CD4-positive, CD25-positive, alpha-beta regulatory T cell (primary cell): Measurements from ENCODE around the gene CHURC1. TPM values are rescaled to one million over a fixed set of nuclear protein-coding genes. Genes with fewer than 3 reads are reported as not detected.
A peak's percentile ranks its signal among the peaks of the same experiment; 100 is the strongest.

Experiments used
- ATAC-seq, 2 donors: fragments of 150-1000 bp; cut with Tn5 transposase; one replicate each; pipeline ENCODE4 v1.10.0; 2021; ENCODE audit warnings: low read depth in 2 of 2, moderate number of reproducible peaks in 2 of 2, moderate library complexity in 1 of 2
- DNase-seq, 3 donors: peaks; one replicate each; pipeline versions ENCODE4 v3.0.0 to v3.0.0-alpha.2; 2012 to 2022; ENCODE audit warnings: mixed read lengths in 1 of 3
- H3K27ac ChIP-seq: one replicate; pipeline ENCODE4 v1.7.0; 2013; ENCODE audit warnings: mild to moderate bottlenecking, low read length; ENCODE audit not compliant: insufficient read depth, poor library complexity, severe bottlenecking
- H3K27me3 ChIP-seq: one replicate; pipeline ENCODE4 v1.7.0; 2013; ENCODE audit warnings: low read length; ENCODE audit not compliant: control insufficient read depth, insufficient read depth
- H3K36me3 ChIP-seq: one replicate; pipeline ENCODE4 v1.7.0; 2013; ENCODE audit warnings: mild to moderate bottlenecking, low read length, moderate library complexity; ENCODE audit not compliant: control insufficient read depth, insufficient read depth
- H3K4me1 ChIP-seq: 2 replicates; pipeline ENCODE4 v1.7.0; 2013; ENCODE audit warnings: mild to moderate bottlenecking, low read length; ENCODE audit not compliant: insufficient read depth, control insufficient read depth, poor library complexity, severe bottlenecking
- H3K4me3 ChIP-seq: one replicate; pipeline ENCODE4 v1.7.0; 2013; ENCODE audit warnings: low read depth, mild to moderate bottlenecking, low read length, moderate library complexity
- H3K9me3 ChIP-seq, 2 experiments: 1 replicate in 1 of 2; 2 replicates in 1 of 2; pipeline ENCODE4 v1.7.0; 2013; ENCODE audit warnings: low read length in 2 of 2, mild to moderate bottlenecking in 1 of 2, moderate library complexity in 1 of 2; ENCODE audit not compliant: control insufficient read depth in 2 of 2
- H3K27ac Mint-ChIP-seq, 3 donors: one replicate each; pipeline ENCODE4 v1.8.0; 2020 to 2022; ENCODE audit warnings: mild to moderate bottlenecking in 3 of 3, mixed read lengths in 3 of 3, moderate library complexity in 2 of 3
- H3K27me3 Mint-ChIP-seq: one replicate; pipeline ENCODE4 v1.8.0; 2022; ENCODE audit warnings: mild to moderate bottlenecking, mixed read lengths
- H3K36me3 Mint-ChIP-seq: one replicate; pipeline ENCODE4 v1.8.0; 2020; ENCODE audit warnings: mixed read lengths
- H3K4me1 Mint-ChIP-seq, 4 donors: one replicate each; pipeline ENCODE4 v1.8.0; 2020 to 2022; ENCODE audit warnings: mixed read lengths in 4 of 4, mild to moderate bottlenecking in 1 of 4
- H3K4me3 Mint-ChIP-seq, 4 donors: one replicate each; pipeline ENCODE4 v1.8.0; 2020 to 2022; ENCODE audit warnings: mild to moderate bottlenecking in 4 of 4, mixed read lengths in 4 of 4, moderate library complexity in 3 of 4
- H3K9me3 Mint-ChIP-seq, 7 donors: one replicate each; pipeline ENCODE4 v1.8.0; 2020 to 2022; ENCODE audit warnings: mixed read lengths in 7 of 7, mild to moderate bottlenecking in 3 of 7, moderate library complexity in 2 of 7
- polyA plus RNA-seq, 4 donors: library from polyadenylated mRNA; unstranded; fragments of 300-500 nt; fragmentation: Illumina TruSeq; gene quantifications; one replicate each; pipeline ENCODE4 v1.2.3, GENCODE V29; 2021
- total RNA-seq: library from RNA; stranded (reverse); gene quantifications from one replicate; pipeline ENCODE4 v1.2.3, GENCODE V29; 2022

Gene CHURC1
- total and polyA plus RNA-seq, 5 donors from 2014 or later: 95.3 to 228 (median 181) TPM

GRCh38 chr14:64971943-64972791 lies 57.9 kb downstream of the CHURC1 start, which contains the start of gene RAB15:
Gene RAB15 (minus strand): TSS chr14:64972336. CDS start chr14:64972076, 260 bp downstream.
- no peaks in the 10 kb centered on the region for H3K9me3 Mint-ChIP-seq
- peaks cover 5 to 48% (median 11%) of the 10 kb centered on the region in 4 donors for H3K4me1 Mint-ChIP-seq
- Histone ChIP-seq H3K4me3 (peak within 1 kb of the TSS; percentile 48), H3K27me3 (no peaks in the 10 kb centered on the region), H3K36me3 (no peaks in the 10 kb centered on the region), H3K4me1 (peaks cover 18% of the 10 kb centered on the region), H3K9me3 (no peaks in the 10 kb centered on the region), H3K27ac (no peak within 1 kb of the TSS)
- peak; percentile 23 to 38 (median 35) for DNase-seq
- peaks cover 7% of the 10 kb centered on the region for H3K36me3 Mint-ChIP-seq
- peak within 1 kb of the TSS; percentile 86 to 91 (median 90) for H3K4me3 Mint-ChIP-seq
- H3K27me3 Mint-ChIP-seq: peaks cover 7% of the 10 kb centered on the region
- H3K27ac Mint-ChIP-seq: peak within 1 kb of the TSS; percentile 75 to 94 (median 92)
- ATAC-seq: peak; percentile 64 to 65

DNA sequence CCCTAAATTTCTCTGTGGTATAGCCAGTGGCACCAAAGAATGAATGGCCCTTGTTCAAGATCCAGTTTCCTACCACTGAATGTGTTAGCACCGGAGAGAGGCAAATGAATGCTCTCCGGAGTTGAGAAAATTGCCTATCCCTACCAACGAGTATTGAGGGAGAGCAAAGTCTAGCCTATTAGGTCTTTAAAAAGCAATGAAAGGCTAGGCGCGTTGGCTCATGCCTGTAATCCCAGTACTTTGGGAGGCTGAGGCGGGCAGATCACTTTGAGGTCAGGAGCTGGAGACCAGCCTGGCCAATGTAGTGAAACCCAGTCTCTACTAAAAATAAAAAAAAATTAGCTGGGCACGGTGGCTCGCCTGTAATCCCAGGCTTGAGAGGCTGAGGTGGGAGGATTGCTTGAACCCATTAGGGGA lies 58.8 kb downstream of the CHURC1 start:
- Histone ChIP-seq H3K27ac (no peak overlapping the region), H3K36me3 (no peaks in the 10 kb centered on the region), H3K4me3 (peak overlapping the region; percentile 48), H3K9me3 (no peaks in the 10 kb centered on the region), H3K27me3 (no peaks in the 10 kb centered on the region), H3K4me1 (peaks cover 18% of the 10 kb centered on the region)
- H3K9me3 Mint-ChIP-seq: no peaks in the 10 kb centered on the region
- peaks cover 13% of the 10 kb centered on the region for H3K27me3 Mint-ChIP-seq
- peaks cover 5 to 39% (median 11%) of the 10 kb centered on the region in 4 donors for H3K4me1 Mint-ChIP-seq
- DNase-seq: no peak
- peaks cover 3% of the 10 kb centered on the region for H3K36me3 Mint-ChIP-seq
- peak overlapping the region in 2 of 3 donors; percentile 75 to 92 for H3K27ac Mint-ChIP-seq
- ATAC-seq: no peak
- H3K4me3 Mint-ChIP-seq: peak overlapping the region; percentile 86 to 91 (median 90)

GRCh38 chr14:64973826-64974225 lies 59.6 kb downstream of the CHURC1 start:
- H3K27me3 ChIP-seq: no peaks in the 10 kb centered on the region
- no peak for ATAC-seq
- no peak overlapping the region for H3K27ac ChIP-seq
- Mint-ChIP-seq H3K27me3 (peaks cover 13% of the 10 kb centered on the region), H3K9me3 (no peaks in the 10 kb centered on the region), H3K4me3 (peak overlapping the region in 1 of 4 donors; percentile 83), H3K36me3 (no peaks in the 10 kb centered on the region), H3K27ac (no peak overlapping the region), H3K4me1 (peaks cover 5 to 32% (median 8%) of the 10 kb centered on the region in 4 donors)
- DNase-seq: no peak
- H3K36me3 ChIP-seq: no peaks in the 10 kb centered on the region
- no peaks in the 10 kb centered on the region for H3K9me3 ChIP-seq
- no peak overlapping the region for H3K4me3 ChIP-seq
- peaks cover 18% of the 10 kb centered on the region for H3K4me1 ChIP-seq

GRCh38 chr14:64974563-64974962 lies 60.3 kb downstream of the CHURC1 start:
- H3K4me1 Mint-ChIP-seq: peaks cover 5 to 26% (median 8%) of the 10 kb centered on the region in 4 donors
- Histone ChIP-seq H3K4me3 (no peak overlapping the region), H3K27ac (no peak overlapping the region), H3K36me3 (no peaks in the 10 kb centered on the region), H3K27me3 (no peaks in the 10 kb centered on the region), H3K4me1 (peaks cover 18% of the 10 kb centered on the region), H3K9me3 (no peaks in the 10 kb centered on the region)
- no peak overlapping the region for H3K27ac Mint-ChIP-seq
- DNase-seq (no peak), ATAC-seq (no peak)
- H3K9me3 Mint-ChIP-seq: no peaks in the 10 kb centered on the region
- H3K27me3 Mint-ChIP-seq: peaks cover 13% of the 10 kb centered on the region
- H3K4me3 Mint-ChIP-seq: peak overlapping the region in 3 of 4 donors; percentile 7 to 86 (median 83)
- no peaks in the 10 kb centered on the region for H3K36me3 Mint-ChIP-seq

- Mint-ChIP-seq H3K27ac (no peak overlapping the region), H3K36me3 (no peaks in the 10 kb centered on the region), H3K4me3 (no peak overlapping the region), H3K4me1 (peaks cover 6 to 11% (median 8%) of the 10 kb centered on the region in 4 donors), H3K27me3 (peaks cover 17% of the 10 kb centered on the region), H3K9me3 (no peaks in the 10 kb centered on the region)
- ATAC-seq (no peak), DNase-seq (no peak)
- H3K4me1 ChIP-seq: peaks cover 5% of the 10 kb centered on the region
- H3K27me3 ChIP-seq: no peaks in the 10 kb centered on the region
- no peaks in the 10 kb centered on the region for H3K9me3 ChIP-seq
- no peaks in the 10 kb centered on the region for H3K36me3 ChIP-seq
- H3K27ac ChIP-seq: no peak overlapping the region
- H3K4me3 ChIP-seq: no peak overlapping the region
These were observed 65.2 kb downstream of the CHURC1 start for GRCh38 chr14:64979336-64980074.

DNA sequence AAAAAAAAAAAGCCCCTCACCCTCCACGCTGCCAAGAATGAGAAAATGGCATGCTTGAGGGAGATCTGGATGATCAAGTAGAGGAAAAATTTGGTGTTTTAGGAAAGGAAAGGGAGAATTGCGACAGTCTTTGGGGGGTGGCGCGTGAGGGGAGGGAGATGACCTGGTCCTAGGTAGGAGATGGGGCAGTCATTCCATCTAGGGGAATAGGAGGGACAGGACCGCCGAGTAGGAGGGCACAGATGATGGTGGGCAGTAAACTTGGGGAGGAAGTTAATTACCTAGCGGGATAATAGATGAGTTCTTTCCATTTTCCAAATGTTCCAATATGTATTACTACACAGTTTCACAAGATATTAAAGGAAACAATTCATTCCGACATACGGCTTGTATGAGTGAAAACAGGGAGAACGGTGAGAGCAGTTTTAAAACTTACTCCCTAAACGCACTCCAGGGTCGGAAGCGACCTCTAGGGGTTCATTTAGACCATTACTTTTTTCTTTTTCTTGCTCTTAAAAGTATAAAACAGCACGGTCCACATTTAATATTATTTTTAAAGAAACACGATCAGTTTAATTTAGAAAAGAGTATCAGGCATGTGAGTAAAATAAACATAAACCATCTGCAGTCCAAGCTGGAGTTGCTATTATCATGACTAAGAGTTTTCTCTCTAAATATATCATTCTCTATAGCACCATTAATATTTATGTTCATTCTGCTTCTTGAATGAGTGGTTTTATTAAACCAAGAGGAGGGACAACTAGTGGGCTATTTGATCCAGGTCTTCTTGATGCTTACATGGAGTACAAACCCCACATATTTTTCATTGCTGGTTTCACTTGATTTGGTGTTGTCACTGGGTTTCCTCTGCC lies 69.4 kb downstream of the CHURC1 start:
- no peaks in the 10 kb centered on the region for H3K36me3 ChIP-seq
- DNase-seq (peak in 2 of 3 donors; percentile 66 to 70), ATAC-seq (no peak)
- H3K27ac ChIP-seq: no peak overlapping the region
- H3K27me3 ChIP-seq: no peaks in the 10 kb centered on the region
- Mint-ChIP-seq H3K9me3 (no peaks in the 10 kb centered on the region), H3K27ac (no peak overlapping the region), H3K27me3 (peaks cover 5% of the 10 kb centered on the region), H3K36me3 (no peaks in the 10 kb centered on the region), H3K4me1 (peaks cover 12 to 34% (median 18%) of the 10 kb centered on the region in 4 donors), H3K4me3 (peak overlapping the region in 3 of 4 donors; percentile 0 to 75 (median 65))
- H3K4me1 ChIP-seq: peaks cover 21% of the 10 kb centered on the region
- H3K9me3 ChIP-seq: no peaks in the 10 kb centered on the region
- peak overlapping the region; percentile 56 for H3K4me3 ChIP-seq
